Stimulated activated CD8-positive, alpha-beta memory T cell treated with anti-CD3 and anti-CD28 coated beads, Interleukin-4, amount 100 ng/mL, for 1 hour (primary cell): ENCODE results near the gene CALR3.

ENCODE experiments used
- DNase-seq, 2 donors: peaks; one replicate each; pipeline ENCODE4 v3.0.0-alpha.2; 2020; ENCODE audit warnings: low read depth in 2 of 2, low spot score in 1 of 2

The CALR3 gene

DNA sequence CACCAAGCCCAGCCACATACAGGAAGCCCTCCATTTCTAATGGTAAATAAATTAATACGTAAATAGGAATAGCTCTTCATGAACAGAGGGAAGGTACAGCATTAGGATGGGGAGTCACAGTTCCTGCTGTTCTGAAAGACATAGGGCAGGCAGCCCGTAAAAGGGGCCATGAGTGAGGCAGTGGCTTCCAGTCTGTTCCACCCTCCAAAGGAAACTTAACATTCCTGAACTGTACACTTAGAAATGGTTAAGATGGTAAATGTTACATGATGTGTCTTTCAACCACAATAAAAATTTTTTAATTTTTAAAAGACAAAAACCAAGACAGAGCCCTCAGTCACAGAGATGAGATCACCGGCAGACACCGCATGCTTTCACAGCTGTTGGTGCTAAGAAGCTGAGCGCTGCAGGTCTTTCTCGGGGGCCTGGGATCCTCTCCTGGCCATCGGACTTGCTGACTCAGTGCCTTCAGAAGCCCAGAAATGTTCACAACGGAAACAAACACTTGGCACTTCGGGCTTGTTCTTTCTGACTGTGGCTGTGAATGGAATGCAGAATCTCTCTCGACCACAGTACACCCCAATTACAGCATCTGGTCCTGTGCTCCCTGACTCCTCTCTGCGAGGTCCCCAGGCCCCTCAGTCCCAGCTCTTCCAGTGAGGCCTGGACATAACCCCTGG is 60.6 kb downstream of the CALR3 start:
- DNase-seq, result no peak

DNA sequence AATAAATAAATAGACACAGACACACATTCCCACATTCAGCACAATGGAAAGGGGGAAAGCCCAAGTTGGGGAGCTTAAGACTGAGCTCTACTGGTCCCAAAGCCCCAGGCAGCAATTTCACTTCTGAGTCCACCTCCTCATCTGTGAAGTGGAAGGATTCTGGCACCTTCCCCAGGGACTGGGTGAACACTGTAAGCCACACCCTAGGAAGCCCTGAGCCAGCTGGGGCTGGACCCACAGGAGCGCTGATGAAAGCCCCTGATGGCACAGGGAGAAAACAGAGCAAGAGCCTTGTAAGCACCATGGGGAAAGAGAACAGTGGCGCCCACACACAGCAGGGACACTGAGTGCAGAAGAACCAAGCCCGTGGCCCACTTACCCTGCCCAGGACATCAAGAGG is 62.0 kb downstream of the CALR3 start:
- no peak for DNase-seq

DNA sequence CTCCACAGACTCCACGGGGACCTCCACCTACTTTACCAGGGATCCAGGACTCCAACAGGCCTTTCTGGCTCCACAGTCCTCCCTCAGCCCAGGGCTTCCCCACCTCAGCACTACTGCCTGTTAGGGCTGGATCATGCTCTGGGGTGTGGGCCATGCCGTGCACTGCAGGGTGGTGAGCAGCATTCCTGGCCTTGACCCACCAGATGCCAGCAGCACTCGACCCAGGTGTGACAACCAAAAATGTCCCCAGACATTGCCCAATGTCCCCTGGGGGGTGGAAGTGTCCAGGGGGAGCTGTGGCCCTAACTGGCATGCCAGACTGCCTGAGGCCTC is 66.2 kb downstream of the CALR3 start:
- no peak for DNase-seq

DNA sequence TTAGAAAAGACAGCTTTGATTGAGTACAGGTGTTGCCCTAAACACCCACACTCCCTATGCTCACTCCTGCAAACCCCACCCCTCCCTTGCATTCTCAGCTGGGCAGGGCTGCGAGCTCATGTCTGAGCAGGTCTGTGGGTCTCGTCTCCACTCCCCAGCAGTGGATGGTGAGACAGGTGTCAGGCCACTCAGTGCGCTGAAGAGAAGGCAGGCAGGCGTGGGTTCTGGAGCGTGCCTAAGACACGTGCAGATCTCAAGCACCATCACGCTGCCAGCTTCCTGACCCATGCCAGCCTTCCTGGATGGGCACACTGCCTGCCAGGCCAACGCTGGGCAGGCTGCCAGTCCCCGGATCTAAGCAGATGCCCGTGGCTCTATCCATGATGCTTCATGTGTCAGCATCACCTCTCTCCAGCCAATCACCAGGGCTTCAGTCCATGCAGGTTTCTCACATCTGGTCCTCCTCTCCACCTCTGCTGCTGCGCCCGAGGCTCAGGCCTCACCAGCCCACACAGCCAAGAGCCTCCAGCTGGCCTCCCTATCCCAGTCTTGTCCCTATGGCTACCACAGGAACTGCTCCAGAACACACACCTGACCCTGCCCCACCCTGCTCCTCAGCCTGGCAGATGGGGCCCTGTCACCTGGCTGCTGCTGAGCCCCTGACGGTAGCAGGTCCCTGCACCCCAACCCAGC is 66.8 kb downstream of the CALR3 start:
- no peak for DNase-seq
